ENCODE data around the gene CFAP46.

GRCh38 chr10:132833421-132834111 lies 108.8 kb downstream of the CFAP46 start:
- no peak for TF ChIP-seq POLR2A (IDR thresholded peaks at IDR 0.05; ENCODE audit: low read depth)
- TF ChIP-seq, protein P1, sequence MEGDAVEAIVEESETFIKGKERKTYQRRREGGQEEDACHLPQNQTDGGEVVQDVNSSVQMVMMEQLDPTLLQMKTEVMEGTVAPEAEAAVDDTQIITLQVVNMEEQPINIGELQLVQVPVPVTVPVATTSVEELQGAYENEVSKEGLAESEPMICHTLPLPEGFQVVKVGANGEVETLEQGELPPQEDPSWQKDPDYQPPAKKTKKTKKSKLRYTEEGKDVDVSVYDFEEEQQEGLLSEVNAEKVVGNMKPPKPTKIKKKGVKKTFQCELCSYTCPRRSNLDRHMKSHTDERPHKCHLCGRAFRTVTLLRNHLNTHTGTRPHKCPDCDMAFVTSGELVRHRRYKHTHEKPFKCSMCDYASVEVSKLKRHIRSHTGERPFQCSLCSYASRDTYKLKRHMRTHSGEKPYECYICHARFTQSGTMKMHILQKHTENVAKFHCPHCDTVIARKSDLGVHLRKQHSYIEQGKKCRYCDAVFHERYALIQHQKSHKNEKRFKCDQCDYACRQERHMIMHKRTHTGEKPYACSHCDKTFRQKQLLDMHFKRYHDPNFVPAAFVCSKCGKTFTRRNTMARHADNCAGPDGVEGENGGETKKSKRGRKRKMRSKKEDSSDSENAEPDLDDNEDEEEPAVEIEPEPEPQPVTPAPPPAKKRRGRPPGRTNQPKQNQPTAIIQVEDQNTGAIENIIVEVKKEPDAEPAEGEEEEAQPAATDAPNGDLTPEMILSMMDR (IDR thresholded peaks at IDR 0.05): no peak
